COR-L47 (cell line): ENCODE measurements around the gene CARD19.
A peak's percentile ranks its signal among the peaks of the same experiment; 100 is the strongest.

Experiments
- DNase-seq: peaks from one replicate; lab custom pipeline; 2025; lab: John Stamatoyannopoulos, UW

CARD19 gene

DNA sequence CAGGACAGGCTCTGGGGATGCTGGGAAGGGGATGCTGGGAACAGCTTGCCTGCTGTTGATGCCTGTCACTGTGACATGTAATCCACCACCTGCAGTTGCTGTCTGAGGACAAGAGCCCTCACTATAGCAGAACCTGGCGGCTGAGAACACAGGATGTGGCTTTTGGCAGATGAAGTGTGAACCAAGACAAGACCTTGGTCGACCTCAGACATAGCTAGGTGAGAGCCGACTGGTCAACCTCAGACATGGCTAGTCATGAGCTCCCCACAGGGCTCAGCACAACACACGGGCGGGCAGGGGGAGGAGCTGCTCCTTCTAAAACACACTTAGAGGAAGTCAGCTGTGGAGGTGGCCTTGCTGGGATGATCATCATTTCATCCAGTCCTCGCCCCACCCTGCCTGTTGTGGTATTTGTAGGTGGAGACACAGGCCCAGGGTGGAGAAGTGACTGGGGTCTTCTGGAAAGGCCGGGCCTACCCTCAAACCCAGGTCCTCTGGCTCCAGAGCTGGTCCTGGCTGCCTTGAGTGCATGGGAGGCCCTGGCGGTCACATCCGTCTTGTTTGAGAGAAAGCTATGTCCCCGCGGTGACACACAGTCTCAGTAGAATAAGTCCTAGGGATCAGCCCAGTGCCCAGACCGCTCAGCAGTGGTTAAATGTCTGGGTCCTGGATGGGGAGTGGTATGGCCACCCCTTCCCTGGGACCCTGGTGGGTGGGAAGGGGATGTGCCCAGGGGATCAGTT lies 31.5 kb upstream of the CARD19 start:
- no peak for DNase-seq

DNA sequence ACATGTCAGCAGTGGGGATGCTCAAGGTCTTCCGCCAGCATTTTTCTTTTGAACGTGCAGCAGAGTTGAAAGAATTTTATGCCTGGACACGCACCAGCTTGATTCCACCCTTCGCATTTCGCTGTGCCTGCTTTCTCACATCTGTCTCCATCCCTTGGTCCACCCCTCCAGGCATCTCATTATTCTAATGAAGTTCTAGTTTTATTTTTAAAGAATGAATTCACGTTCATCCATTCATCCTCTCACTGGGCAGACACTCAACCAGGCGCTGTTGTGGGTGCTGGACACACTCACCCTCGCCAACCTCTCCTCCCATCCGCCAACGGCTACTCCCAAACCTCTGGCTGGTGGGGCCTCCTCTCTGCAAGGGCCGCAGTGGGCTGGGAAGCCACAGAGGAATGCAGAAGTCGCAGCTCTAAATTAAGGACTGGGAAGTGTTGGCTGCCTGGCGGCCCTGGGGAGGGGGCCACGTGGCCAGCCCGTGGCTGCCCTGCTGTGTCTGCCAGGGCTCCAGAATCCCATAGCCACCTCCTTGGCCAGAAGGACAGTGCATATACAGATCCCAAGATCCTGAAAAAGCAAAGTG lies 30.8 kb upstream of the CARD19 start:
- DNase-seq, result no peak

DNA sequence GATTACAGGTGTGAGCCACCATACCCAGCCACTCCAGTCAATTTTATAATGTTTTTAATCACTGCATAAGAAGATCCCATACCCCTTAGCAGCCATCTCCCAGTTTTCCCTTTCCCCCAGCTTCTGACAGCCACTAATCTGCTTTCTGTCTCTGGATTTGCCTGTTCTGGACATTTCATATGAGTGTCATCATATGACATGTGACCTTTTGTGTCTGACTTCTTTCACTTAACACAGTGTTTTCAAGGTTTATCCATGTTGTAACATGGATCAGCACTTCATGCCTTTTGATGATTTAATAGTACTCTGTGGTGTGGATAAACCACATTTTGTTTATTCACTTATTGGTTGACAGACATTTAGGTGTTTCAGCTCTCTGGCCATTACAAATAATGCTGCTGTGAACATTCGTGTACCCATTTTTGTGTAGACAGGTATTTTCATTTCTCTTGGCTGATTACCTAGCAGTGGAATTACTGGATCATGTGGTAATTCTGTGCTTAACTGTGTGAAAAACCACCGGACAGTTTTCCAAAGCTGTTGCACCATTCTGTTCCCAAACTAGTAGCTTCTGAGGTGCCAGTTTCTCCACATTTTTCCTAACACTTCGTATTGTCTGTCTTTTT lies 28.9 kb upstream of the CARD19 start:
- no peak for DNase-seq

DNA sequence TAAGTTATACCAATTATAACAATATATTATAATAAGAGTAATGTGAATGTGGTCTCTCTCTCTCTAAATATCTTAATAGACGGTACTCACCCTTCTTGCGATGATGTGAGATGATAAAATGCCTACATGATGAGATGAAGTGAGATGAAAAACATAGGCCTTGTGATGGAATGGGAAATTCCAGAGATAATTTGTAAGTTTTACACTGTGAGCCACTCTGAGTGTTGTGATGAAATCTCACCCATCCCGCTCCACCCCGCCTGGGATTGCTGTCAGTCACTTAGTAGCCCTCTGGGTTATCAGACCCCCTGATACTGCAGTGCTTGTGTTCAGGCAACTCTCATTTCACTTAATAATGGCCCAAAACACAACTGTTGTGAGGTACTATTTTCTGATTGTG lies 27.1 kb upstream of the CARD19 start:
- no peak for DNase-seq

DNA sequence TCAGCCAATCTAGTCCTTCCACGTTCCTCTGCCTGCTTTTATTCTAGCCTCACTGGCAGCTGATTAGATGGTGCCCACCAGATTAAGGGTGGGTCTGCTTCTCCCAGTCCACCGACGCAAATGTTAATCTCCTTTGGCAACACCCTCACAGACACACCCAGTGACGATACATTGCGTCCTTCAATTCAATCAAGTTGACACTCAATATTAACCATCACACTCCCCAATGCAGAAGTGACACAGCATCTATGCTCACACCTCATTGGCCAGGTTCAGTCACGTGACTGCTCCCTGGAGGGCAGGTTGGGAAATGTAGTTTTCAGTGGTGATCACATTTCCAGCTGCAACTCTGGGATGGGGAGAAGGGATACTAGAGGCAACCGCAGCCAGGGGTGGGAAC lies 24.6 kb upstream of the CARD19 start:
- DNase-seq, result no peak

DNA sequence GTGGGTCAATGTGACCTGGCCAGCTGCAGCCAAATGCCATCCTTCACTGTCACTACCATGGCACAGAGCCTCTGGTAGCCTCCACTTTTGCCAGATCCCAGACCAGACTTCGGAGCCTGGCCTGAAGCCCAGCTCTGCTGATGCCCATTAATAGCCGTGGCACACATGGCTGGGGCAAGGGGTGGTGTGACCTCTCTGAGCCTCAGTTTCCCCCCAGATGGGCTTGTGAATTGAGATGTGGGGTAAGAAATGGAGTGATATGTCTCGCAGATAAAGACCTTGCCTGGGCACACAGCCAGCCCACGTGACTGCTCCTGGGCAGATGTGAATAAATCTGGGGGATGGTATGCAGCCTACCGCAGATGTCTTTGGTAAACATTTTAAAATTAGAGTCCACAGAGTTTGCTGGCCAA lies 23.6 kb upstream of the CARD19 start:
- DNase-seq, result peak; percentile 52

DNA sequence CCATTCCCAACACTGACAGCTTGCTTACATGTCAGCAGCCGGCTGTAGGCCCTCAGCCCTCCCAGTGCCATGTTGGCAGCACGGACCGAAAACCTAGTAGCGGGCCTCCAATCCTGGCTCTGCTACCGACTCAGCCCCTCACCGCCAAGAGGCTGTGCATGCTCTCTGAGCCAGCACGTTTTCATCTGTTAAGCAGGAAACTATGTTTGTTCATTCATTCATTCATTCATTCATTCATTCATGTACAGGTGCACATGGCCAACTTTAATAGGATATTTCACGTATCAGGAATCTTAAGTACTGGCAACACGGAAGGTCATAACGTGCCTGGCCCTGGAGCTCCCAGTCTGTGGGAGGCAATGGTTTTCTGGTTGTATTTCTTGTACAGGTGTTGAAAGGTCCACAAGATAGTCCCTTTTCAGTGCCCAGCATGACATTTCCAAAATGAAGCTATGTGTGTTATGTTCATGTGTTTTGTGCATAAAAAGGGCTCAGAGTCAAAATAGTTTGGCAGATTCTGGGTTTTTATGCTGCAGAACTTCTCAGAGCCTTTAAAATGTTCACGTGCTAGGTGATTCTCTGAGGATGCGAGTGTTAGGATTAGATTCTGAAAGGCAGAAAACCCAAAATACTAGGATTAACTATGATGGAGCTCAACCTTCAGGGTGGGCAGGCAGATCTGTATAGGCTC lies 19.8 kb upstream of the CARD19 start:
- no peak for DNase-seq

DNA sequence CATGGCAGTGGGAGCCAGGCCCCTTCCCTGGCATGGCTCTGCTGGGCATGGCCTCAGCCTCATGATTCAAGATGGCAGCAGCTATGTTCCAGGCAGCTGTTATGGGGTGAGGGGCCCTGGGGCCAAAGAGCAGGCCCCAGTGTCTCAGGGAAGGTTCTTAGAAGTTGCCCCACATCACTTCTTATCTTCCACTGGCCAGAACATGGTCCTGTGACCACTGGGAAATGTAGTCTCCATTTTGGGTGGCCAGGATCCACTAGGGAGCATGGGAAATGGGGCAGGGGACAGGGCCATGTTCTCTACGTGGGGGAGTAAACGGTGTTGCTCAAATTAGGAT lies 19.3 kb upstream of the CARD19 start:
- no peak for DNase-seq

DNA sequence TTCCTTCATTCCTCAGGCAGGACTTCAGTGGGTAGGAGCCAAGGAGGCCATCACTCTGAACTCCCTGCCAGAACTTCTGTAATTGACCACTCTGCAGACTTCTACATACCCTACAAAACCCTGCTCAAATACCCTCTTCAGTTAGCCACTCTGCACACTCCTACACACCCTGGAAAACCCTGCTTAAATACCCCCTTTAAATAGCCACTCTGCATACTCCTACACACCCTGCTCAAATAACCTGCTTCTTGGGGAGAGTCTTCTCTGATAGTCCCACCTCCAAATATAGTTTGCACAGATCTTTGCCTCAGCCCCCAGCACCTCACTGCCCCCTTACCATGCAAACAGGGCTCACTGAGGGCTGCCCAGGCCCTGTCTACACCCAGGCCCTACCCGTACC lies 18.6 kb upstream of the CARD19 start:
- no peak for DNase-seq

DNA sequence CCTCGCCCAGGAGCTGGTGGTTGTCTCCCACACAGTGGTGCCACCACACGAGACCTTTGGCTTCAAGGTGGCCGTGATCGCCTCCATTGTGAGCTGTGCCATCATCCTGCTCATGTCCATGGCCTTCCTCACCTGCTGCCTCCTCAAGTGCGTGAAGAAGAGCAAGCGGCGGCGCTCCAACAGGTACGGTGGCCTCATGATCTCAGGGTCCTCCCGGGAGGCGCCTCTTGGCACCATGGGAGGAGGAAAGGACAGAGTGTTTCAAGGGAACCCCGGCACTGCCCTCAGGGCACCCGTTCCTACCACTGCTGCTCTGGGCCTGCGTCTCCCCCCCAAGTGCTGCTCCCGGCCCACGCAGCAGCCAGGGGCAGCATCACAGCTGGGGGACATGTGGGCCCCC lies 18.2 kb upstream of the CARD19 start:
- no peak for DNase-seq

DNA sequence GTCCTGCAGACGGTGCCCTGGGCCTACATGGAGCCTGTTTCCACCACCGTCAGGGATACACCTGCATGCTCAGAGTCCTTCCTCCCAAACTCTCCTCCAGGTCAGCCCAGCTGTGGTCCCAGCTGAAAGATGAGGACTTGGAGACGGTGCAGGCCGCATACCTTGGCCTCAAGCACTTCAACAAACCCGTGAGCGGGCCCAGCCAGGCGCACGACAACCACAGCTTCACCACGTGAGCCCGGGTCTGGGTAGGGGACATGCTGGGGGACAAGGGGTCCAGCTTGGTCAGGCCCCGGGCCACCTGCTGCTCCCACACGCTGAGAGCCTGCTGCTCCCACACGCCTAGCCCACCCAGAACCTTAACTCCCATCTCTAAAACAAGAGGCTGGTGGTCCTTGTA lies 16.6 kb upstream of the CARD19 start:
- no peak for DNase-seq

DNA sequence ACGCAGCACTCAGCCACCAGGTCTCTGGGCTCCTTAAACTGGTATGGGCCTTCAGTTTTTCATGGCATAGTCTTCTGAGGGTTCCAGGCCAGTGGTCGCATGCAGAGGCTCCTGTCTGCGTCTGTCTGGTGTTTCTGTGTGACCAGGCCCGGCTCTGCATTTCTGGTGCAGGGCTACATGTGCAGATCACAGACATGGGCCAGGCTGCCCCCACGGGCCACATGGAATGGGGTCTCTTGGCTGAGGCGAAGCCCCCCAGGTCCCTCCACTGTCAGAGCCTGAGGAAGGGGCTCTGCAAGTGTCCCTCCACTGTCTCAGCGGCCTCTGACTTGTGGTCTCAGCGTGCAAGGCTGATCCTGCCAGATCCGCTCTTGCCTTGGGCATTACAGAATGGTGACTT lies 15.6 kb upstream of the CARD19 start:
- no peak for DNase-seq

DNA sequence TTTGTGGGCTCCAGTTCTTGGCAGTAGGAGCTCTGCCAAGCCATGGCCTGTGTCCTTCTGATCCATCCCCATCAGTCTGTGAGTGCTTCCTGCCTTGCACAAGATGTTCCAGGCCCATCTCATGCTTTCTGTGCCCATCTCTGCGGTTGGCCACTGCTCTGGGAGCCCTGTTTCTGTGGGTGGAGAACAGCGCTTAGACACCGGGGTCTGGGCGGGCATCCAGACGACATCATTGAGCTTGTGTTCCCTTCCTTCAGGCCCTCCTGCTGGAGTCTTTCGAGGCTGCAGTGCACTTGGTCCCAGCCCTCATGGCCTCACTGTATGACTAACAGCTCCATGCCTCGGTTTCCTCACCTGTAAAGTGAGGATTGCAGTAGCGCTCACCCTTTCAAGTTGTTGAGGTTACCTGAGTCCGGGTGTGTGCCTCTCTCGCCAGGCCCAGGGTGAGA lies 14.9 kb upstream of the CARD19 start:
- no peak for DNase-seq

DNA sequence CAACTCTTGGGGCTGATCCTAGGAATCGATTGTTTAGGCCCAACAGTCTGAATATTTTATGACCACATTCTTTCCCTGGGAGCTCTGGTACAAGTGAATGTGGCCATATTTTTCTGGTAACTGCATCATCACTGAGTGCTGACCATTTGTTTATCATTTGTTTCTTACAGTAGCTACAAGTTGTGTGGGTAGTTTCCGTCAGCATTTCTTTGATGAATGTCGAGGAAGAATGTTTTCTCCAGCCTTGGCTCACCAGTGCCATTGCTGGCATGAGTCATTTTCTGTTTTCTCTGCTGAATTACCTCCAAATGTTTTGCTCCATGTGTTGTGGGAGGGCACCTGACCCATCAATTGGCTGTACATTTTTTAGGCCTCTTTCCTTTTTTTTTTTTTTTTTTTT lies 14.1 kb upstream of the CARD19 start:
- no peak for DNase-seq

DNA sequence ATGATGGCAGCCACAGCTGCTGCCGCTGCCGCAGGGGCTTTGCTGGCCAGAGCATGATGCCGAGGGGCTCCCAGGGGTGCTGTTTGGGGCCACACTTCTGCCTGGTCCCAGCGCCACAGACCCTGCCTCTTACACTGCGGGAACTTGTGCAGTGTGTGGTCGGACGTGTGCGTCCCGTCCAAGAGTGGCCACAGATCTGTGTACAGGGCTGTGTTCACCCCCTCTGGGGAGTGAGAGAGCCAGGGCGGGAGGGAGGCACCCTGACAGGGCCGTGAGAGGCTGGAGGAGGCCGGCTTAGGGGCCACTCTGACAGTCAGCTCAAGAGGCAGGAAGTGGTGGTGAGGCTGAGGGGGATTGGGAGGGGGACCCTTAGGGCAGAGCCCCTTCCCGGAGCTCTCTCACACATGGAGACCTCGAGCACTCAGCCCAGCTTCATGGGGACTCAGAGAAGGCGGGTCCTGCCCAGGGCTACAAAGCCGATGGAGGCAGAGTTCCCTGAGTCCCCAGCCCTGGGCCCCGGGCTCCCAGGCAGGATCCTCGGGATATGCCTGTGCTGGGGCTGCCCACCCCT lies 13.1 kb upstream of the CARD19 start:
- DNase-seq, result no peak

DNA sequence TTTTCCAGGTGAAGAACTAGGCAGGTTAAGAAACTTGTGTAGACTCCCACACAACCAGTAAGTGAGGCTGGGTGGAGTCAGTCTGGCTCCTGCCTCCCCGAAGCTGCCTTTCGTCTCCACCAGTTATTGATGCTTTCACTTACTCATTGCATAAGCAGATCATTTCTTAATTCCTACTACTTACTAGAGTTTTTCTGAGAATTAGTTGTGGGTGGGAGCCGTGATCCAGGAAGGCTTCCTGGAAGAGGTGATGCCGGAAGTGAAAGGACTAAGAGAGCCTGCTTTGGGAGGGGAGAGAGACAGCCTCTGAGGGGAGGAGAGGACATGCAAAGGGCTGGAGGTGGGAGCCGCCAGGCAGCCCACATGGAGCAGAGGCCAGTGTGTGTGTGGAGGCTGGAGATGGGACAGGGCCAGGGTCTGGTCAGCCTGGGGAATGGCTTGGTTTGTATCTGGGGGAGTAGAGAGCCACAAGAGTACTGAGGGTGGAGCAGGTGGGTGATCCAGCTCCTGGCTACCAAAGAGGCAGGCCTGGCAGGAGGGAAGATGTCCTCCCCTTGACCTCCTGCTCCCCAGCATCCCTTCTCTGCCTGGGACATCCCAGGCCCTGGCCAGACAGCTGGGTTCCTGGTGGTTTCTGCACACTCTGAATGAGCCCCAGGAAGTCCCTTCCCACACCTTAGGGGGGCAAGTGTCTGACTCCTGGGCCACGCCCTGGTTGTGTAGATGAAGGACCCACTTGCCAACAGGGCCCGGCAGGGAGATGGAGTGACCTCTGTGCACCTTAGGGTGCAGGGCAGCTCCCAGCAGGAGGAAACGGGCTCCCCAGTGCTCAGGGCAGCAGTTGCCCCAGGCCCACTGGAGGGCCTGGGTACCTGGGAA lies 12.2 kb upstream of the CARD19 start:
- no peak for DNase-seq

DNA sequence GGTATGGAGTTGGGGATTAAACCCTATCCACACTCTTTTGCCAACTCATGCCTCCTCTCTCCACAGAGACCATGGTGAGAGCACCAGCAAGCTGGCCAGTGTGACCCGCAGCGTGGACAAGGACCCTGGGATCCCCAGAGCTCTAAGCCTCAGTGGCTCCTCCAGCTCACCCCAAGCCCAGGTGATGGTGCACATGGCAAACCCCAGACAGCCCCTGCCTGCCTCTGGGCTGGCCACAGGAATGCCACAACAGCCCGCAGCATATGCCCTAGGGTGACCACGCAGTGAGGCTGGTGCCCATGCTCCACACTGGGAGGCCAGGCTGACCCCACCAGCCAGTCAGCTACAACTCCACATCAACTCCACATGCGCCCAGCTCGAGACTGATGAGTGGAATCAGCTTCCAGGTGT lies 11.5 kb upstream of the CARD19 start:
- DNase-seq, result no peak

DNA sequence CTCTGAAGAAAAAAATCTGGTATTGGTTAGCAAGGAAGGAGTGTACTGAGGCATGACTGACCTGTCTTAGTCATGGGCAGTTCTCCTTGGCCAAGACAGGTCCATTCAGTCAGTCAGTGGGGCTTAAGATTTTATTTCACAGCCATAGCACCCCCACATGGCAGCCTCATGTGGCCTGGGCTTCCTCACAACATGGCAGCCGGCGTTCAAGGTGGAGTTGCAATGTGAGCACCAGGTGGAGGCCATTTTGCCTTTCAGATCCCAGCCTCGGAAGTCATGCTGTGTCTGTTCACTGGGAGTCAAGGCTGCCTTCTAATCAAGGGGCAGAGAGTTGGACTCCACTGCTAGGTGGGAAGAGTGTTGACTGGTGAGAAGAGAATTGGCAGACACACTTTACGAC lies 10.3 kb upstream of the CARD19 start:
- no peak for DNase-seq

DNA sequence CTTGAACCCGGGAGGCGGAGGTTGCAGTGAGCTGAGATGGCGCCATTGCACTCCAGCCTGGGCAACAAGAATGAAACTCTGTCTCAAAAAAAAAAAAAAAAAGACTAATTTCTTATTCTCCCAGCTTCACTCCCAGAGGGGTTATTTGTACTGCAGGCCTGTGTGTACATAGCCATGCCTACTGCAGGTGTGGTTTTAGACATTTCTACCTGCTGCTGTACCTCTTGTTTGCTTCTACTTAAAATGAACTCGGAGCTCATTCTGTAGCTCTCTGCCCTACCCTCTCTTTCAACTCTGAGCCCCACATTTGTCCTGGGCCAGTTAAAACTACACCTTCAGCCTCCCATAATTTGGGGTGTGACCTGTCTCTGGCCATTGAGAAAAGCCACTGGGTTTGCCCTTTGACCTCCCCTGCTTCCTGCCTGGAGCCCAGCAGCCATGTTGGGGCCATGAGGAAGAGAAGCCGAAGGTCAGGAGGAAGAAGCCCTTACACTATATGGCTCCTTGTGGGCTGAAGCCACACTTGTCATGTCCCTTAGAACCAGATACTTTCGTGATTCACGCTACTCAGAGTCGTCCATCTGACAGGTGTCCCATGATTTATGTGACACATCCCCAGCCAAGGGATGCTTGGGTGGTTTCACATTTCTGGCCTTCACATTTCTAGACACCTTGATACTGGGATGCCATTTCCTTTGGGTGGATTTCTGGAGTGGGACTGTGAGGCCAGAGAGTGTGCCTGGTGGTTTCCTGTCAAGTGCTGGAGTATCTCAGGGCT lies 9.4 kb upstream of the CARD19 start:
- no peak for DNase-seq

DNA sequence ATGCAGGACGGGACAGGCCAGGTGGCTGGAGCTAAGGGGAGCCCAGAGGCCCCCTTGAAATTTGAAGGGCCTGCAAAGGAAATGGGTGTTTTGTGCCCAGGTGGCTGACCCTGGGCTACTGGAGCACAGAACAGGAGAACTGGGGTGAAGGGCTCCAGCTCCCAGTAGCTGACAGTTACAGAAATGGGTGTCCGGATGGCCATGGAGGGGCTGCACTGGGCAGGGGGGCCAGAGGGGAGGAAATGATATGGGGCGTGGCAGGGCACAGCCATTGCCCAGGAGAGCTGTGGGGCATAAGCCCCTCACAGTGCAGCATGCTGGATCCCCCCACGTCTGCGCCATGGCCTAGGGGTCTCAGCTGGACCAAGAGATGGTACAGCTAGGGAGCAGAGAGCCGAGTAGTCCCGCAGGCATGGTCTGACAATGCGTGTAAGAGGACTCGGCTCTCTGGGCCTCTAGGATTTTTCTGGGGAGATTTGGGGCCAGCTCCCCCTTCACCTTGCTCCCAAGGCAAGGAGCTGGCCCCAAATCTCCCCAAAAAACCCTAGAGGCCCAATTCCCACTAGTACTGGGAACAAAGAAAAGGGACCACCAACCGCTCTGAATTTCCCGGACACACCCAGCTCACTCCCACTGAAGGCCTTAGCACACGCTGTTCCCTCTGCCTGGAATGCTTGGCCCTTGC lies 7.9 kb upstream of the CARD19 start:
- no peak for DNase-seq
